Activated CD4-positive, alpha-beta T cell treated with anti-CD3 and anti-CD28 coated beads, Interleukin-2, amount 50 U/mL, for 1 hour (primary cell): ENCODE measurements around the gene CHIC1.
"Not testable (repeated sequence)": the region's sequence is repeated elsewhere in the genome, so short reads cannot be mapped to it uniquely, and the experiment has no call there.

ENCODE experiments used
- DNase-seq: peaks from one replicate; pipeline ENCODE4 v3.0.0-alpha.2; 2020

CHIC1 gene

DNA sequence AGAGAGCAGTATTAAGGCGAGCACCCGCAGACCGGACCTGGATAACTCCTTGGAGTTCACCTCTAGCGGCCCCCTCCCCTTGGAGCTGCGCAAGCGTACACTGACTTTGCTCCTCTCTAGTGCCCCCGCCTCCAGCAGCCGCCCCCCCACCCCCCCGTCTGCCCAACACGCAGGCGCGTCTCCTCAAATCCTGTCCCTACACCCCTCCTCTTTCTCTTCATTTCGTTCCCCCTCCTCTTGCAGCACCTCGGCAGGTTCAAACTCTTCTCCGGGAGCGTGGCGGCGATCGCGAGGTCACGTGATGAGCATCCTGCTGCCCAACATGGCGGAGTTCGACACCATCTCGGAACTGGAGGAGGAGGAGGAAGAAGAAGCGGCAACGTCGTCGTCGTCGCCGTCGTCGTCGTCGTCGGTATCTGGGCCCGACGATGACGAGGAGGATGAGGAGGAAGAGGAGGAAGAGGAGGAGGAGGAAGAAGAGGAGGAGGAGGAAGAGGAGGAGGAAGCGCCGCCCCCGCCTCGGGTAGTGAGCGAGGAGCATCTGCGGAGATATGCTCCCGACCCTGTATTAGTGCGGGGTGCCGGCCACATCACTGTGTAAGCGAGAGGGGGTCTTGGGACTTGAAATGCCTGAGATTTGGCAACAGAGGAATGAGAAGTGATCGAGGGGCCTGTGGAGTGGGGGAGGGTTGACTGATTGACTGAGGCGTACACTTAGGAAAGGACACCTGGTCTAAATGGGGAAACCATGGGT is at the start of gene CHIC1:
TSS of gene CHIC1 (plus strand) at position 214 of the 754 bp plus-strand sequence. CDS start at position 302, 88 bp downstream.
- peak; percentile 61 for DNase-seq

DNA sequence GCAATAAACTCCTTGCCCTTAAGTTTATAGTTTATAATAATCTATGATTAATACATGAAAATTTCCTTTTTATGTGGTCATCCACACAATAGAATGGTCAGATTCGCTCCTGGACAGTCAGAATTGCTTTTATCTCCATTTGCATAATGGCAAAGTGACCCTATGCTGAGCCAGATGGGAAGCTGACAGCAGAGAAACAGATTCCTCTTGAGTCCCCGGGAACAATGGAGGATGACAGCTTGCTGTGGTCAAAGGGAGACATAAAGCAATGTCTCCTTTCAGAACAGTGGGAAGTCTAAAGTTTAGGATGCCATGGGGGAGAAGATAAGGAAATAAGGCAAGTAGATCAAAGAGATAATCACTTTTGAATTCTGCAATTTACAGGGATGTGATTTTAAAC is 40.2 kb upstream of the CHIC1 start:
- DNase-seq = not testable (repeated sequence)

DNA sequence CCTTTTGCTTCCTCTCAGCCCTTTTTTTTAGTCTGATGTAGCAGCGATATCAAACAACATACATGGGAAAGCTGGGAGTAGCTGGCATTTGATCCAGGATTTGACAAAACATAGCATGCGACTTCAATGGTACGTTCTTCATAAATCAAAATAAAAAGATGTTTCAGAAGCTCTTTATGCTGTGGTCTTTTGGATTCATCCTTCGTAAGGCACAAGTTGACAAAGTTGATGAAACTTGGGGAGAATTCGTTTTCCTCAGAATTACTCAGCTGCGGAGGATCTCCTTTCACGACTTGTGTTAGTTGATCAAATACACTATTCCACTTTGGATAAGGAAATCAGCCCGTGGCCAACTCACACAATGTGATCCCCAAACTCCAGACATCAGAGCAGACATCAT is 38.1 kb upstream of the CHIC1 start:
- no peak for DNase-seq

DNA sequence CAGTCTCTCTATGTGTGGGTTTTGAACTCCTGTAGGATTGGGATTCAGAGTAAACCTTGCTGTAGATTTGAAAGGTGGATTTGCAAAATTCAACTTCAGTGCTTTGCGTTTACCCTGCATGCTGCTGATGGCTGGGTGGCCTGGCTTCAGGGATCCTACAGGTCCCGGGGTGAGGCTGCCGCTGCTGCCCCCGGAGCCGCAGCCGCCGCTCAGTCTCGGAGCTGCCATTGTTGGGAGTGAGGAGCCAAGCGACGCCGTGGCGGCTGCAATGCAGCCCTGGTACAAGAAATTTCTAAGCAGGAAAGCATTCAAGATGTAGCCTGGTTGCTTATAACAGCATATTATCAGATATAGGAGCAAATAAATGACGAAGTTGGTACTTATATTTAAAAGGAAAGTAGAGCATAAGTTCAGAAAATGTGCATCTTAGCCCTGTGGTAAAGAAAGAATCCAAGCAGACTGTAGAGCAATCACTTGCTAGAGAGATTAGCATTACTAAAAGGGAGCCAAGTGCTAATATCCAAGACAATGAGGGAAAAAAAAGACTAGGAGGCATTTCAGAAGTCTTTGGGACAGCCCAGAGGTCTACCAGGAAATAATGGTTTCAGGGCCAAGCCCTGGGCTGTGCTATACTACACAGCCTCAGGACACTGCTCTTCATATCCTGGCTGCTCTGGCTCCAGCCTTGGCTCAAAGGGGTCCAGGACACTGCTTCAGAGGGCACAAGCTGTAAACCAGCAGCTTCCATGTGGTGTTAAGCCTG is 36.9 kb upstream of the CHIC1 start:
- DNase-seq = no peak

DNA sequence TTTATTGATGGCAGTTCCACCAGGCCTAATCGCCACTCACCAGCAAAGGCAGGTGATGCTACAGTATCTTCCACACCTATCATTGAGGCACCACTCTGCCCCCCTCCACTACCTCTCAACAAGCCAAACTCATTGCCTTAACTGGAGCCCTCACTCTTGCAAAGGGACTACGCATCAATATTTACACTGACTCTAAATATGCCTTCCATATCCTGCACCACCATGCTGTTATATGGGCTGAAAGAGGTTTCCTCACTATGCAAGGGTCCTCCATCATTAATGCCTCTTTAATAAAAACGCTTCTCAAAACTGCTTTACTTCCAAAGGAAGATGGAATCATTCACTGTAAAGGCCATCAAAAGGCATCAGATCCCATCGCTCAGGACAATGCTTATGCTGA is 31.3 kb upstream of the CHIC1 start:
- DNase-seq = not testable (repeated sequence)

DNA sequence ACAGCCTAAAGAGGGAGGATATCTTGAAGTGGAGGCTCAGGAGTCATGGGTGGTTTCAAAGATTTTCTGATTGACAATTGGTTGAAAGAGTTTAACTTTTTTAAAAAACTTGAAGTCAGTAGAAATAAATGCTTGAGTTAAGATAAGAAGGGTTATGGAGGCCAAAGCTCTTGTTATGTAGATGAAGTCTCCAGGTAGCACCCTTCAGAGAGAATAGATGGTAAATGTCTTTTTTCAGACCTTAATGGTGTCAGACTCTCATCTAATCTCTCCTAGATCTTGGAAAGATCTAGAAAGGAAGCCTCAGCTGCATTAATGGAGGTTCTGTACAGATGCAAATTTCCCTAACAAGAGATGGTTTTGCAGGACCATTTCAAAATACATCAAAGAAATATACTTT is 6.8 kb upstream of the CHIC1 start:
- no peak for DNase-seq

DNA sequence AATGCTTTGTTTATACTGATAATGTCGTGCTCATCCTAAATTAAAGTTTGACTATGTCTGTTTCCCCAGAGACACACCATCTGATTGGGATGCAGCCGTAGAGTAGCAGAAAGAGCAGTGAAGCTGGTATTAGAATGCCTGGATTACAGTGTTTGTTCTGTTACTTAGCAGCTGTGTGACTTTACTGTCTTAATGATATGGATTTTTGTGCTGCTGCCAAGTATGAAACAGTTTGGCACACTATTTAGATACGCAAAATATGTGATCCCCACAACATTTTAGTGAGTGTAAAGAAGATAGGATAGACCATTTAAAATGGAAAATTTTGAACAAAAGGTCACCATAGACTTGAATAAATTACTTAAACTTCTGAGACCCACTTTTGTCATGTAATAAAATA is 1.2 kb upstream of the CHIC1 start:
- DNase-seq = no peak

DNA sequence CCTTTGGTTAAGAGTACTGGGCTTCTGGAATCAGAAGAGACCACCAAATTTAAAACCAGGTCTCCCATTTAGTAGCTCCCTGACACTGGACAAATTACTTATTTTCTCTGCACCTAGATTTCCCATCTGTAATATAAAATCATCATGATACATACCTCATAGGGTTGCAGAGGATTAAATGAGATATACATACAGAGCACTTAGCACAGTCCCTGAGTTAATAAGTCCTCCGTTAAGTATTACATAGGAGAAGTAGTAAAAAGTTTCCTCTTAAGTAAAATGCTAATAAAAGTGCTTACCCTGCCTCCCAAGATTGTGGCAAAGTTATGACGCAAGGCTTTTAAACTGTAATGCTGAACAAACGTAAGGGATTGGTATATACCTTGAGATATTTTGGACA is 539 bp upstream of the CHIC1 start:
- DNase-seq = no peak

DNA sequence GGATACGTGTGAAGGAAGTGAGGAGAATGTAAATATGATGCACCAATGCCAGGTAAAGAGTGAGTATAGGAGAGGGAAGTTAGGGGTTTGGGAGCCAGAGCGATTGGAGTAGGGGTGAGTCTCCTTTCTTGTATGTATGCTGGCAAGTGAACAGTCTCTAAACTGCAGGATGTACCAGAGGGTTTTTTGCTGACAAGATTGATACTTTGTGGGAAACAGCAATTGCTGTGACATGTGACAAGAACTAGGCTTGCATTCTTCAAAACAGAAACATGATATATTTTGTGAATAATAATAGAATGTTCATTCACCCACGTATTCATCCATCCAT is 706 bp downstream of the CHIC1 start:
- DNase-seq = no peak

DNA sequence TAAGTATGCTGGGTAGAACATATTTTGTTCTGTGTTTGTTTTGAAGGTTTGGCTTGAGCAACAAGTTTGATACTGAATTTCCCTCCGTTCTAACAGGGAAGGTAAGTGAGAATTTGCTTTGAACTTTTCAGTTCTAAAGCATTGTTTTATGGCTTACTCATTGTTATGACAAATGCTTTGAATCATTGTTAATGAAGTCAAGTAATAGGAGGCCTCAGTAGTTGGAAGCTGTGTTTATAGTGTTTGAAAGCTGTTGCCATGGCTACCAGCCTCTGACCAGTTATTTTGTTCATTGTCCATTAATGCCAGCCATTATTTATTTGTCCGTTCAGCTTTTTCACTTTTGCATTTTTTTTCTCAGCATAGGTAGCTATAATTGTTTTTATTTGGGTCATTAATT is 14.4 kb downstream of the CHIC1 start:
- DNase-seq = no peak

DNA sequence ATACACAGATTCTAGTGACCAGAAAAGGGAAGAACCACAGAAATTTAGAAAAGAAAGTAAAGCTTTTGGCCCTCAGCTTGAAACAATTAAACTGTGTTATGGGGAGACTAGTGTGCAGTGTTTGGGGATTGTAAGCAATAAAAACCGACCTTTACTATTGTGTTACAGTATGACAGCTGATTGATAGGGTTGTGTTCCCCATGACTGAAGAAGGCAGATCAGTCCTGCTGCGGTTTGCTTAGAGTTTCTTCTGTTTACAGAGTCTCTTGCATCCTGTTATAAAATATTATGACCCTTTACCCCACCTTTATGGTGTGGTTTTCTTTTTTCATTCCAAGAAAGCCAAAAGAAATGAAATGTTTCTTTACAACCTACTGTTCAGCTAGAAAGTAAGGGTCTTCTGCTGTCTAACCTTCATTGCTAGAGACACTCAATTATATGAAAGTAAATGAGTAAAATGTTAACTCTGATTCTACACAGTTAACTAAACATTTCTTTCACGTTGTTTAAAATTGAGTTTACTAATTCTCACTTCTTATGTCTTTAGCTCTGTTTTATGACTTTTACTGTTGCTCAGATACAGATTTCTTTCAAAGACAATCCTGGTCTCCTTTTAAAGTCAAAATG is 18.1 kb downstream of the CHIC1 start:
- DNase-seq = no peak

DNA sequence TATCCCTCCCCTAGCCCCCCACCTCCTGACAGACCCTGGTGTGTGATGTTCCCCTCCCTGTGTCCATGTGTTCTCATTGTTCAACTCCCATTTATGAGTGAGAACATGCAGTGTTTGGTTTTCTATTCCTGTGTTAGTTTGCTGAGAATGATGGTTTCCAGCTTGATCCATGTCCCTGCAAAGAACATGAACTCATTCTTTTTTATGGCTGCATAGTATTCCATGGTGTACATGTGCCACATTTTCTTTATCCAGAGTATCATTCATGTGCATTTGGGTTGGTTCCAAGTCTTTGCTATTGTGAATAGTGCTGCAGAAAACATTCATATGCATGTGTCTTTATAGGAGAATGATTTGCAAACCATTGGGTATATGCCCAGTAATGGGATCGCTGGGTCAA is 34.8 kb downstream of the CHIC1 start:
- not testable (repeated sequence) for DNase-seq

DNA sequence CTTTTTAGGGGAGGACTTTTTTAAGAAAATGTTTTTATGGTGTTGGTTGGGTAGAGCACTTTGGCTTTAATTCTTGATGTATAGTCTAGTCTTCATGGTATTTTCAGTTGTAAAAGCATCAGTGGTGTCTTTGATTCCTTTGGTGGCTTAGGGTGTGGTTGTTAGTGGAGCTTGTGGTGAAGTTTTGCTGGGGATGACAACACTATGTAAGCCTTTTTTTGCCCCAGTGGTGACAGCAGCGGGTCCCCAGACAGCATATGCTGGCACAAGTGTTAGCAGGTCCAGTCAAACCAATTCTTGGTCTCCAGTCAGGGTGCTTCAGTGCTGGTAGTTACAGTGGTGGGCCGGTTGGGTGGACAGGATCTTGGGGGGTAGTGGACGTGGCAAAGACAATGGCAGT is 52.0 kb downstream of the CHIC1 start:
- no peak for DNase-seq

DNA sequence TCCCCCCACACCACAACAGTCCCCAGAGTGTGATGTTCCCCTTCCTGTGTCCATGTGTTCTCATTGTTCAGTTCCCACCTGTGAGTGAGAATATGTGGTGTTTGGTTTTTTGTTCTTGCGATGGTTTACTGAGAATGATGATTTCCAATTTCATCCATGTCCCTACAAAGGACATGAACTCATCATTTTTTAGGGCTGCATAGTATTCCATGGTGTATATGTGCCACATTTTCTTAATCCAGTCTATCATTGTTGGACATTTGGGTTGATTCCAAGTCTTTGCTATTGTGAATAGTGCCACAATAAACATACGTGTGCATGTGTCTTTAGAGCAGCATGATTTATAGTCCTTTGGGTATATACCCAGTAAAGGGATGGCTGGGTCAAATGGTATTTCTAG is 78.7 kb downstream of the CHIC1 start:
- not testable (repeated sequence) for DNase-seq

DNA sequence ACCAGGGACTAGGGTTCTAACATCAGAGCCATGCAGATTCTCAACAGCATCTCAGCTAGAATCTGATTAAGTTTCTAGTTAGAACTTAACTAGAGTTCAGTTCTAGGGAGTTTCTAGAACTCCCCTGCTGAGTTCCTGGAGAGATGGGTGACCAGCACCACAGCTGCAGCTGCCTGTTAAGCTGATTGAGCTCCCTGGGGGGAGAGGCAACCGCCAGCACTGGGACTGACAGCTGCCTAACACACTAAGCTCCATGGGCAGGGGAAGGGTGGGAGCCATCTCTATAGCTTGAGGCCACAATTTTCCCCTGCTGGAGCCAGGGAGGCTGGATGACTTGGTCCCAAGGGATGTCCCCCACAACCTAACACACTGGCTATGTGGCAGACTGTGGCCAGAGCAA is 84.2 kb downstream of the CHIC1 start:
- no peak for DNase-seq

DNA sequence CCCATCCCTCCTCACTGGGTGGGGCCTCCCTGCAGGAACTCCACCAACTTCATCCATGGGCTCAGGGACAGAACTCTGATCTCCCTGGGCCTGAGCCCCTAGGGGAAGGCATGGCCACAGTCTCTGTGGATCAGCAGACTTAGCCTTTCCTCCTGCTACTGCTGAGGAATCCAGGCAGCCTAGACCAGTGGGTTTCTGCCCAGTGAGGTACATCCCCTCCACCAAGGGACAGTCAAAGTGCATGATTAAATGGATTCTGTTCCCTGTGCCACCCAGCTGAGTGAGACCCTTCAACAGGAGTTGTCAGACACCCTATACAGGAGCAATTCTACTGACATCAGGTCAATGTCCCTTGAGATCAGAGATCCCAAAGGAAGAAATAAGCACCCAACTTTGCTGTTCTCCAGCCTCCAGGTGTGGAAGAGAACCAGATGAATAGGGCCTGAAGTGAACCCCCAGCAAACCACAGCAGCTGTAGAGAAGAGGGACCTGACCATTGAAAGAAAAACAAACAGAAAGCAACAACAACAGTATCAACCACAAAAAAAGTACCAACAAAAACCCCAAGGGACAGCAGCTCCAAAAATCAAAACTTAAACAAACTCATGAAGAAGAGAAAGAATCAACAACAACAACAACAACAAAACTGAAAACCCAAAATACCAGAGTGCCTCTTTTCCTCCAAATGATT is 84.8 kb downstream of the CHIC1 start:
- DNase-seq = no peak

DNA sequence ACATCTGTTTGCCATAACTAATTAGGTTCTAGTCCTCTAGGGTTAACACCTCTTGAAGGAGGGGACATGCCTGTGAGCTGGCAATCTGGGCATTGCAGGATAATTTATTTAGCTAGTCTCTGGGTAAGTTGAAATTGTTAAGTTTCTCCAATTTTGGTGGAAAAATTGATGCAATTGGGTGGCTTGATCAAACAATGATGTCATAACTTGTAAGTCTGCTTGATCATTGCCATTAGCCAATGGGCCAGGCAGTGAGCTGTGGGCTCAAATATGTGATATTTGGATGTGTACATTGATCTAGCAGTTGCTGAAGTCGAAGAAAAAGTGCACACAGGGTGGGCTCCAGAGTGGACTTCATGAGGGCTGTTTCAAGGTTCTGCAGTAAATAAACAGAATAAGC is 98.3 kb downstream of the CHIC1 start:
- DNase-seq = not testable (repeated sequence)

DNA sequence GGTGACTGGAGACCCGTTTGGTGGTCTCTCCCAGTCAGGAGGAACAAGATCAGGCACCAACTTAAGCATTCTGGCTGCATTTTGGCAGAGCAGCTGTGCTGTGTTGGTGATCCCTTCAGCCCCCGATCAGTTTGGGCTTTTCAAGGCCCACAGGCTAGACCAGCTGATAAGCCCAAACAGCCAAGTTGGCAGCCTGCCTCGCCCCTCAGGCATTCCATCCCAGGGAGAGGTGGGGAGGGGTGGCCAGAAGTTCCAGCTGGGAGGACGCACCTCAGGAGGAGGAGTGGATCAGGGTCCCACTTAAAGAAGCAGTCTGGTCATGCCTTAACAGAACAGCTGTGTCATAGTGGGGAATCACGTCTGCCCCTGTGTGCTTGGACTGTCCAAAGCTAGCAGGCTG is 105.8 kb downstream of the CHIC1 start:
- no peak for DNase-seq

DNA sequence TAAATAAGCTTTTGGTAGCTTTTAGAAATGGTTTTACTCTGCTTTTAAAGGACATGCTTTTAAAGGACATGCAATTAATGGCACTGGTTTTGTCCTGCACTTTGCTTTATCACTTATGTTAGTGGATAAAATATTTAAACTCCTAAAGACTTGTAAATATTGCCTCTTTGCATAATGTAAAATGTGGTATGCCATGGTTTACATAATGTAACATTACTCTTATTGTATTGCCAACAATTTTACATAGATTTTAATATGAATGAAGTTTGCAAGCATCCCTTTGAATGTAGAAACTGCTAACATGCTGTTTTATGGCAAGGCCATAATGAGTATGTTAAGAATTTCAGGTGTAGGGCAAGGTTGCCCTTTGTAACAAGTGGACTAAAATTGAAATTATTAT is 118.4 kb downstream of the CHIC1 start:
- DNase-seq = no peak

DNA sequence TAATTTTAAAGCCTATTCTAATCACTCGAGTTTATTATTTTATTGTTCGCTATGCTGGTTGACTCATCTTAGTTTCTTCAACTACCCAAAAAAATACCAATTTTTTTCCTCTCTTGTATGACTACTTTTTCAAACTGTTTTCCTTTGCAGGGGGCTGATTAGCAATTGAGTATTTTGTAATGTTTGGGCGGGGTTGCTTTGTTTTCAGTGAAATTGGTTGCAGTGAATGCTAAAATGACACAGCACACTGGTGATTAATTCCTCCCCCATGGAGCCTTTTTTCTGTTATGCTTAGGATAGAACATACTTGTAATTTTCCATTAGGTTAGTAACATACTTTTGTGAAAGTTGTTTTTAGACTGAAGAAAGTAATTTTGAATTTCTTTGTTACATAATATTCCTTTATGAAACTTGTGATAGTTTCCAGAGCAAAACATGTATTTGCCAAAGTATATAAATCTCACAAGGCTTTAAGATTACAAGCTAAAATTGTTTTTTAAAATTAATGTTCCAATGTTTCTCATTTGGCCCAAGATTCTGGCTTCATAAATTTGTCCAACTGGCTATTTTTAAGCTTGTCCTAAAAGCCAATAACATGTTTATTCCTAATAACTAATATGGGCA is 120.4 kb downstream of the CHIC1 start:
- no peak for DNase-seq

DNA sequence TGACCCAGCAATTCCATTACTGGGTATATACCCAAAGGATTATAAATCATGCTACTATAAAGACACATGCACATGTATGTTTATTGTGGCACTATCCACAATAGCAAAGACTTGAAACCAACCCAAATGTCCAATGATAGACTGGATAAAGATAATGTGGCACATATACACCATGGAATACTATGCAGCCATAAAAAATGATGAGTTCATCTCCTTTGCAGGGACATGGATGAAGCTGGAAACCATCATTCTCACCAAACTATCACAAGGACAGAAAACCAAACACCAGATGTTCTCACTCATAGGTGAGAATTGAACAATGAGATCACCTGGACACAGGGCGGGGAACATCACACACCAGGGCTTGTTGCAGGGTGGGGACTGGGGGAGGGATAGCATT is 144.0 kb downstream of the CHIC1 start:
- DNase-seq = not testable (repeated sequence)

DNA sequence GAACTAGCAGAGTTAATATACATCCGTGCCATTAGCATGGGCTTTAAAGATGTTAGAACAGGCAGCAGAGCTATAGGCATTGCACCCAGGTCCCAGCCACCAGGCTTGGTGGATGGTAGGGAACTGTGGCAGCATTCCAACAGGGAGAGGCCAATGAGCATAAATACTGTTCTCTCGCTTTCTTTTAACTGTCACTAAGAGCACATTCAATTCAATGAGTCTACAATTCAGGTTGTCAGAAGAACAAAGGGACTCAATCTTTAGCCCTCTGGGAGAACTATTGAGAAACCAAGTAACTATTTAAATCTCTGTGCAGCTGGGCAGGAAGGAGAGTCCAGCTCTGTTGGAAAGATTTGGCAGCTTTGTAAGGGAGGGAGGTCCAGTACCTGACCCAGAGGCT is 165.6 kb downstream of the CHIC1 start:
- no peak for DNase-seq
